Effector memory CD8-positive, alpha-beta T cell (primary cell): ENCODE results near the gene ATP1B1.
"Not testable (repeated sequence)": the region's sequence is repeated elsewhere in the genome, so short reads cannot be mapped to it uniquely, and the experiment has no call there.

Experiments
- ATAC-seq: fragments of 150-1000 bp; cut with Tn5 transposase; replicated peaks from 2 replicates; pipeline ENCODE4 v1.10.0; 2021; ENCODE audit warnings: mild to moderate bottlenecking, moderate library complexity
- DNase-seq, 3 experiments: peaks; one replicate each; pipeline ENCODE4 v3.0.0; 2021
- H3K27ac Mint-ChIP-seq, 2 donors: one replicate each; pipeline ENCODE4 v1.8.0; 2022; ENCODE audit warnings: mild to moderate bottlenecking in 2 of 2, mixed read lengths in 2 of 2, moderate library complexity in 2 of 2
- H3K27me3 Mint-ChIP-seq, 2 donors: one replicate each; pipeline ENCODE4 v1.8.0; 2022; ENCODE audit warnings: mixed read lengths in 2 of 2
- H3K36me3 Mint-ChIP-seq: one replicate; pipeline ENCODE4 v1.8.0; 2022; ENCODE audit warnings: mild to moderate bottlenecking, moderate library complexity, mixed read lengths; ENCODE audit not compliant: insufficient read depth
- H3K4me1 Mint-ChIP-seq, 2 donors: one replicate each; pipeline ENCODE4 v1.8.0; 2022; ENCODE audit warnings: low read depth in 2 of 2, mixed read lengths in 2 of 2
- H3K4me3 Mint-ChIP-seq, 2 donors: one replicate each; pipeline ENCODE4 v1.8.0; 2022; ENCODE audit warnings: mild to moderate bottlenecking in 2 of 2, mixed read lengths in 2 of 2, moderate library complexity in 2 of 2
- H3K9me3 Mint-ChIP-seq, 2 donors: one replicate each; pipeline ENCODE4 v1.8.0; 2022; ENCODE audit warnings: mixed read lengths in 2 of 2

The ATP1B1 gene

GRCh38 chr1:169146576-169147214, 40.2 kb downstream of the ATP1B1 start:
- no peaks in the 10 kb centered on the region for H3K9me3 Mint-ChIP-seq
- DNase-seq, result no peak
- H3K4me1 Mint-ChIP-seq, result no peaks in the 10 kb centered on the region
- ATAC-seq, result no peak
- no peak overlapping the region for H3K27ac Mint-ChIP-seq
- no peaks in the 10 kb centered on the region for H3K27me3 Mint-ChIP-seq
- H3K36me3 Mint-ChIP-seq, result peaks cover 6% of the 10 kb centered on the region
- no peak overlapping the region for H3K4me3 Mint-ChIP-seq

- DNase-seq (no peak), ATAC-seq (no peak)
- no peaks in the 10 kb centered on the region for H3K9me3 Mint-ChIP-seq
- no peak overlapping the region for H3K27ac Mint-ChIP-seq
- H3K4me3 Mint-ChIP-seq, result no peak overlapping the region
- H3K36me3 Mint-ChIP-seq, result peaks cover 7% of the 10 kb centered on the region
- H3K4me1 Mint-ChIP-seq, result no peaks in the 10 kb centered on the region
- H3K27me3 Mint-ChIP-seq, result no peaks in the 10 kb centered on the region
These were observed 42.2 kb downstream of the ATP1B1 start for GRCh38 chr1:169148472-169149252.

- Mint-ChIP-seq H3K27me3 (no peaks in the 10 kb centered on the region), H3K4me3 (no peak overlapping the region), H3K4me1 (no peaks in the 10 kb centered on the region), H3K27ac (peak overlapping the region in 1 of 2 donors; percentile 62), H3K36me3 (peaks cover 8% of the 10 kb centered on the region), H3K9me3 (no peaks in the 10 kb centered on the region)
- ATAC-seq (no peak), DNase-seq (no peak)
These were observed 43.2 kb downstream of the ATP1B1 start for GRCh38 chr1:169149555-169150286.

GRCh38 chr1:169150641-169151337, 44.3 kb downstream of the ATP1B1 start:
- Mint-ChIP-seq H3K9me3 (no peaks in the 10 kb centered on the region), H3K4me1 (no peaks in the 10 kb centered on the region), H3K36me3 (peaks cover 8% of the 10 kb centered on the region), H3K27ac (no peak overlapping the region), H3K4me3 (no peak overlapping the region), H3K27me3 (no peaks in the 10 kb centered on the region)
- no peak for ATAC-seq
- no peak for DNase-seq

GRCh38 chr1:169151338-169151837, 44.9 kb downstream of the ATP1B1 start:
- Mint-ChIP-seq H3K27me3 (no peaks in the 10 kb centered on the region), H3K27ac (no peak overlapping the region), H3K4me3 (no peak overlapping the region), H3K4me1 (no peaks in the 10 kb centered on the region), H3K36me3 (peaks cover 8% of the 10 kb centered on the region), H3K9me3 (no peaks in the 10 kb centered on the region)
- ATAC-seq (no peak), DNase-seq (no peak)

- no peak overlapping the region for H3K4me3 Mint-ChIP-seq
- H3K36me3 Mint-ChIP-seq, result peaks cover 8% of the 10 kb centered on the region
- DNase-seq (no peak), ATAC-seq (no peak)
- H3K27ac Mint-ChIP-seq, result no peak overlapping the region
- H3K9me3 Mint-ChIP-seq, result no peaks in the 10 kb centered on the region
- no peaks in the 10 kb centered on the region for H3K27me3 Mint-ChIP-seq
- H3K4me1 Mint-ChIP-seq, result no peaks in the 10 kb centered on the region
These were observed 49.2 kb downstream of the ATP1B1 start for GRCh38 chr1:169155675-169156074.

- Mint-ChIP-seq H3K36me3 (peaks cover 4% of the 10 kb centered on the region), H3K27me3 (no peaks in the 10 kb centered on the region), H3K9me3 (no peaks in the 10 kb centered on the region), H3K4me3 (no peak overlapping the region), H3K4me1 (no peaks in the 10 kb centered on the region), H3K27ac (no peak overlapping the region)
- ATAC-seq, result no peak
- DNase-seq, result no peak
These were observed 50.1 kb downstream of the ATP1B1 start for GRCh38 chr1:169156580-169156979.

- Mint-ChIP-seq H3K9me3 (no peaks in the 10 kb centered on the region), H3K4me1 (no peaks in the 10 kb centered on the region), H3K36me3 (no peaks in the 10 kb centered on the region), H3K27me3 (no peaks in the 10 kb centered on the region), H3K4me3 (no peak overlapping the region), H3K27ac (no peak overlapping the region)
- ATAC-seq (no peak), DNase-seq (no peak)
These were observed 54.5 kb downstream of the ATP1B1 start for GRCh38 chr1:169160845-169161495.

GRCh38 chr1:169161496-169162194, 55.2 kb downstream of the ATP1B1 start:
- Mint-ChIP-seq H3K27me3 (no peaks in the 10 kb centered on the region), H3K27ac (no peak overlapping the region), H3K36me3 (no peaks in the 10 kb centered on the region), H3K4me3 (no peak overlapping the region), H3K9me3 (no peaks in the 10 kb centered on the region), H3K4me1 (no peaks in the 10 kb centered on the region)
- DNase-seq (no peak), ATAC-seq (no peak)

- Mint-ChIP-seq H3K36me3 (no peaks in the 10 kb centered on the region), H3K4me3 (no peak overlapping the region), H3K9me3 (no peaks in the 10 kb centered on the region), H3K4me1 (no peaks in the 10 kb centered on the region), H3K27me3 (no peaks in the 10 kb centered on the region), H3K27ac (no peak overlapping the region)
- DNase-seq (no peak), ATAC-seq (no peak)
These were observed 56.6 kb downstream of the ATP1B1 start for GRCh38 chr1:169163059-169163458.

- H3K9me3 Mint-ChIP-seq, result no peaks in the 10 kb centered on the region
- peaks cover 3% of the 10 kb centered on the region for H3K36me3 Mint-ChIP-seq
- H3K27ac Mint-ChIP-seq, result no peak overlapping the region
- no peak overlapping the region for H3K4me3 Mint-ChIP-seq
- DNase-seq, result no peak
- ATAC-seq, result no peak
- H3K27me3 Mint-ChIP-seq, result no peaks in the 10 kb centered on the region
- no peaks in the 10 kb centered on the region for H3K4me1 Mint-ChIP-seq
These were observed 69.0 kb downstream of the ATP1B1 start for GRCh38 chr1:169175461-169175860.

- H3K4me3 Mint-ChIP-seq, H3K36me3 Mint-ChIP-seq, H3K4me1 Mint-ChIP-seq, H3K27me3 Mint-ChIP-seq, H3K27ac Mint-ChIP-seq, ATAC-seq, DNase-seq, H3K9me3 Mint-ChIP-seq: not testable (repeated sequence)
These were observed 72.9 kb downstream of the ATP1B1 start for GRCh38 chr1:169179431-169179830.
